Vagina (tissue), 2 donors: ENCODE data around the gene ZNF732. TPM values are rescaled to one million over a fixed set of nuclear protein-coding genes. Genes with fewer than 3 reads are reported as not detected.
"Not testable (repeated sequence)": the region's sequence is repeated elsewhere in the genome, so short reads cannot be mapped to it uniquely, and the experiment has no call there.

Source experiments
- DNase-seq, 2 donors: peaks; one replicate each; pipeline ENCODE4 v3.0.0-alpha.2; 2017; ENCODE audit errors: extremely low spot score in 2 of 2
- H3K27ac ChIP-seq: fragments of 200-600 bp; sonication (generic); one replicate; pipeline ENCODE4 v1.5.1; 2019
- H3K27me3 ChIP-seq: fragments of 200-600 bp; sonication (generic); one replicate; pipeline ENCODE4 v1.5.1; 2019
- H3K36me3 ChIP-seq, 2 donors: fragments of 200-600 bp; sonication (generic); one replicate each; pipeline ENCODE4 v1.5.1; 2017 to 2019
- H3K4me1 ChIP-seq: fragments of 200-600 bp; sonication (generic); one replicate; pipeline ENCODE4 v1.5.1; 2019
- H3K4me3 ChIP-seq, 2 donors: fragments of 200-600 bp; sonication (generic); 1 replicate in 1 of 2; 2 replicates in 1 of 2; pipeline ENCODE4 v1.5.1; 2016 to 2019
- H3K9me3 ChIP-seq: fragments of 200-600 bp; sonication (generic); one replicate; pipeline ENCODE4 v1.5.1; 2019
- POLR2A ChIP-seq, 2 donors: fragments of 450-650 bp; IDR thresholded peaks; one replicate each; pipeline ENCODE4 v1.6.1; 2017; ENCODE audit warnings: antibody characterized with exemption in 2 of 2, mild to moderate bottlenecking in 2 of 2, moderate library complexity in 2 of 2
- POLR2AphosphoS5 ChIP-seq, 2 donors: sonication (generic); formaldehyde crosslinking; IDR thresholded peaks; one replicate each; pipeline ENCODE4 v1.9.0; 2017; ENCODE audit warnings: antibody characterized with exemption in 2 of 2, mild to moderate bottlenecking in 2 of 2, low read depth in 1 of 2; ENCODE audit not compliant: insufficient read depth in 1 of 2
- intact Hi-C: fragments of 100-400 bp; cut with DNase I; formaldehyde crosslinking; loops from one replicate; pipeline ENCODE4 v1.15.1; 2023
- total RNA-seq: library from RNA; depleted of rRNA; stranded (reverse); fragments of >200 nt; gene quantifications from one replicate; pipeline ENCODE4 v1.2.3, GENCODE V29; 2016
- TF ChIP-seq, protein P1 (sequence below), 3 experiments: fragments of 450-650 bp in 2 of 3; fragments of 200-600 bp in 1 of 3; sonication (generic) in 1 of 3; IDR thresholded peaks; one replicate each; pipeline ENCODE4 v1.5.1; 2017 to 2019; ENCODE audit warnings: antibody characterized with exemption in 3 of 3, mild to moderate bottlenecking in 2 of 3, moderate library complexity in 2 of 3

Gene ZNF732
- total RNA-seq, 1 donor from 2014 or later = 0.98 TPM

GRCh38 chr4:252065-252601 is 53.1 kb downstream of the ZNF732 start:
- no peak overlapping the region for H3K4me3 ChIP-seq
- H3K27ac ChIP-seq = no peak overlapping the region
- DNase-seq = no peak
- no peaks in the 10 kb centered on the region for H3K4me1 ChIP-seq
- intact Hi-C loops = no loop called here
- H3K36me3 ChIP-seq = peaks cover 0 to 14% of the 10 kb centered on the region in 2 donors
- no peak for TF ChIP-seq POLR2AphosphoS5 (IDR thresholded peaks at IDR 0.05; ENCODE audit: insufficient read depth in 1 of 2, low read depth in 1 of 2)
- TF ChIP-seq, protein P1, sequence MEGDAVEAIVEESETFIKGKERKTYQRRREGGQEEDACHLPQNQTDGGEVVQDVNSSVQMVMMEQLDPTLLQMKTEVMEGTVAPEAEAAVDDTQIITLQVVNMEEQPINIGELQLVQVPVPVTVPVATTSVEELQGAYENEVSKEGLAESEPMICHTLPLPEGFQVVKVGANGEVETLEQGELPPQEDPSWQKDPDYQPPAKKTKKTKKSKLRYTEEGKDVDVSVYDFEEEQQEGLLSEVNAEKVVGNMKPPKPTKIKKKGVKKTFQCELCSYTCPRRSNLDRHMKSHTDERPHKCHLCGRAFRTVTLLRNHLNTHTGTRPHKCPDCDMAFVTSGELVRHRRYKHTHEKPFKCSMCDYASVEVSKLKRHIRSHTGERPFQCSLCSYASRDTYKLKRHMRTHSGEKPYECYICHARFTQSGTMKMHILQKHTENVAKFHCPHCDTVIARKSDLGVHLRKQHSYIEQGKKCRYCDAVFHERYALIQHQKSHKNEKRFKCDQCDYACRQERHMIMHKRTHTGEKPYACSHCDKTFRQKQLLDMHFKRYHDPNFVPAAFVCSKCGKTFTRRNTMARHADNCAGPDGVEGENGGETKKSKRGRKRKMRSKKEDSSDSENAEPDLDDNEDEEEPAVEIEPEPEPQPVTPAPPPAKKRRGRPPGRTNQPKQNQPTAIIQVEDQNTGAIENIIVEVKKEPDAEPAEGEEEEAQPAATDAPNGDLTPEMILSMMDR (IDR thresholded peaks at IDR 0.05) = no peak
- TF ChIP-seq POLR2A (IDR thresholded peaks at IDR 0.05) = no peak
- no peaks in the 10 kb centered on the region for H3K27me3 ChIP-seq
- peaks cover 44% of the 10 kb centered on the region for H3K9me3 ChIP-seq

DNA sequence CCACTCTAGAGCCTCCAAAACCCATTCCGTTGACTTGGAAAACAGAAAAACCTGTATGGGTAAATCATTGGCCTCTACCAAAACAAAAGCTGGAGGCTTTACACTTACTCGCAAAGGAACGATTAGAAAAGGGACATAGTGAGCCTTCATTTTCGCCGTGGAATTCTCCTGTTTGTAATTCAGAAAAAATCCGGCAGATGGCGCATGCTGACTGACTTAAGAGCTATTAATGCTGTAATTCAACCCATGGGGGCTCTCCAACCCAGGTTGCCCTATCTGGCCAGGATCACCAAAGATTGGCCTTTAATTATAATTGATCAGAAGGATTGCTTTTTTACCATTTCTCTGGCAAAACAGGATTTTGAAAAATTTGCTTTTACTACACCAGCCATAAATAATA is 60.8 kb downstream of the ZNF732 start:
- Histone ChIP-seq H3K4me3 (no peak overlapping the region), H3K27ac (no peak overlapping the region), H3K27me3 (no peaks in the 10 kb centered on the region), H3K4me1 (no peaks in the 10 kb centered on the region), H3K9me3 (peaks cover 5% of the 10 kb centered on the region), H3K36me3 (no peaks in the 10 kb centered on the region)
- intact Hi-C loops = no loop called here
- DNase-seq = no peak
- TF ChIP-seq POLR2AphosphoS5 (IDR thresholded peaks at IDR 0.05; ENCODE audit: insufficient read depth in 1 of 2, low read depth in 1 of 2) (no peak), POLR2A (IDR thresholded peaks at IDR 0.05) (no peak)
- TF ChIP-seq, protein P1 (IDR thresholded peaks at IDR 0.05) = peak; percentile 25 to 40 (median 38)

GRCh38 chr4:243426-243825 is 61.8 kb downstream of the ZNF732 start:
- intact Hi-C loops = no loop called here
- H3K9me3 ChIP-seq = no peaks in the 10 kb centered on the region
- H3K27ac ChIP-seq = no peak overlapping the region
- TF ChIP-seq, protein P1 (IDR thresholded peaks at IDR 0.05) = no peak
- TF ChIP-seq POLR2A (IDR thresholded peaks at IDR 0.05) (no peak), POLR2AphosphoS5 (IDR thresholded peaks at IDR 0.05; ENCODE audit: insufficient read depth in 1 of 2, low read depth in 1 of 2) (no peak)
- no peaks in the 10 kb centered on the region for H3K4me1 ChIP-seq
- DNase-seq = no peak
- no peaks in the 10 kb centered on the region for H3K27me3 ChIP-seq
- no peaks in the 10 kb centered on the region for H3K36me3 ChIP-seq
- H3K4me3 ChIP-seq = no peak overlapping the region

DNA sequence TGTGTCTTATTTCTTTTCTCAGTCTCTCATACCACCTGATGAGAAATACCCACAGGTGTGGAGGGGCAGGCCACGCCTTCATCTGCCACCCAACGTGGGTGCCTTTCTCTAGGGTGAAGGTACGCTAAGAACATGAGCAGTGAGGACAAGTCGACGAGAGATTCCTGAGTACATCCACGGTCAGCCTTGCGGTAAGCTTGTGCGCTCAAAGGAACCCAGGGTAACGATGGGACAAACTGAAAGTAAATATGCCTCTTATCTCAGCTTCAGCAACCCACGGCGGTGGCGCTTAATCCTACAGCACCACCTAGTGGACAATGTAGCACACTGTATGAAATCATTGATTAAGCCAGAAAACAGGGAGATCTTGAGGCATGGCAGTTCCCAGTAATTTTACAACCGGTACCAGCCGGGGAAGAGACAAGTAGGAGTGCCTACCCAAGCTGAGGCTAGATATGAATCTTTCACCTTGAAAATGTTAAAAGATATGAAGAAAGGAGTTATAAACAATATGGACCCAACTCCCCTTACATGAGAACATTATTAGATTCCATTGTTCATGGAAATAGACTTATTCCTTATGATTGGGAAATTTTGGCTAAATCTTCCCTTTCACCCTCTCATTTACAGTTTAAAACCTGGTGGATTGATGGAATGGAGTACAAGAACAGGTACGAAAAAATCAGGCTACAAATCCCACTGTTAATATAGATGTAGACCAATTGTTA is 63.0 kb downstream of the ZNF732 start:
- peak overlapping the region; percentile 37 for H3K27ac ChIP-seq
- intact Hi-C loops = no loop called here

DNA sequence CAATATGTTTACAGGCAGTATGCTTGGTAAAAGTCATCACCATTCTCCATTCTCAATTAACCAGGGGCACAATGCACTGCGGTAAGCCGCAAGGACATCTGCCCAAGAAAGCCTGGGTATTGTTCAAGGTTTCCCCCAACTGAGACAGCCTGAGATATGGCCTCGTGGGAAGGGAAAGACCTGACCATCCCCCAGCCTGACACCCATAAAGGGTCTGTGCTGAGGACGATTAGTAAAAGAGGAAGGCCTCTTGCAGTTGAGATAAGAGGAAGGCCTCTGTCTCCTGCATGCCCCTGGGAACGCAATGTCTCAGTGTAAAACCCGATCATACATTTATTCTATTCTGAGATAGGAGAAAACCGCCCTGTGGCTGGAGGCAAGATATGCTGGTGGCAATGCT is 63.9 kb downstream of the ZNF732 start:
- H3K9me3 ChIP-seq, DNase-seq, H3K27ac ChIP-seq, H3K27me3 ChIP-seq, H3K4me1 ChIP-seq, intact Hi-C loops, H3K36me3 ChIP-seq: not testable (repeated sequence)
- H3K4me3 ChIP-seq = peak overlapping the region in 1 of 2 donors; percentile 35

More for the DNA sequence above, 63.0 kb downstream of the ZNF732 start:
- Histone ChIP-seq H3K36me3 (no peaks in the 10 kb centered on the region), H3K4me3 (peak overlapping the region; percentile 35 to 53), H3K27me3 (no peaks in the 10 kb centered on the region), H3K4me1 (no peaks in the 10 kb centered on the region), H3K9me3 (no peaks in the 10 kb centered on the region)
- no peak for DNase-seq
- TF ChIP-seq POLR2A (IDR thresholded peaks at IDR 0.05) (no peak), POLR2AphosphoS5 (IDR thresholded peaks at IDR 0.05; ENCODE audit: insufficient read depth in 1 of 2, low read depth in 1 of 2) (peak in 1 of 2 donors; percentile 71)
- TF ChIP-seq, protein P1 (IDR thresholded peaks at IDR 0.05) = peak; percentile 66 to 89 (median 85)
